ENCODE measurements around the gene INTS1. TPM values are rescaled to one million over a fixed set of nuclear protein-coding genes. Genes with fewer than 3 reads are reported as not detected.

The INTS1 gene
- total RNA-seq, 6 experiments from 2014 or later = 84.0 to 104 (median 89.5) TPM

DNA sequence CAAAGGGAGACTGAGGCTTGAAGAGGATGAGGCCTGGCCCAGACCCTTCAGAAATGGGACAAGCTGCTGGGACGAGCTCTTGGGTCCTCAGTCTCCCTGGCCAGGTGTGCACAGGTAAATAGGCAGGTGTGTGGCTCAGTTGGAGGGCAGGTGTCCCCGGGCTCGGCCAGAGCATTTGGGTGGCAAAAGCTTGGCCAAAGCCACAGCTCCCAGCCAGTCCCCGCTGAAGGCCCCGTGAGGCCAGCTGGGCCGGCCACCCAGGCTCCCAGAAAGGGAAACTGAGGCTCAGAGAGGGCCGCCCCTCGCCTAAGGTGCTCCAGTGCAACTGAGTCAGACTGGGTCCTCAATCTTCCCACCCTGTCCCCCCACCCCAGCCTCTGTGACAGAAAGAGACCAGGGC lies 82.2 kb downstream of the INTS1 start:
- Mint-ChIP-seq H3K27me3 (ENCODE audit: insufficient read depth) (peaks cover 27% of the 10 kb centered on the region), H3K9me3 (no peaks in the 10 kb centered on the region), H3K4me3 (no peak overlapping the region), H3K36me3 (ENCODE audit: low read depth) (no peaks in the 10 kb centered on the region), H3K4me1 (ENCODE audit: low read depth) (peaks cover 6% of the 10 kb centered on the region), H3K27ac (no peak overlapping the region)
- TF ChIP-seq, protein P1, sequence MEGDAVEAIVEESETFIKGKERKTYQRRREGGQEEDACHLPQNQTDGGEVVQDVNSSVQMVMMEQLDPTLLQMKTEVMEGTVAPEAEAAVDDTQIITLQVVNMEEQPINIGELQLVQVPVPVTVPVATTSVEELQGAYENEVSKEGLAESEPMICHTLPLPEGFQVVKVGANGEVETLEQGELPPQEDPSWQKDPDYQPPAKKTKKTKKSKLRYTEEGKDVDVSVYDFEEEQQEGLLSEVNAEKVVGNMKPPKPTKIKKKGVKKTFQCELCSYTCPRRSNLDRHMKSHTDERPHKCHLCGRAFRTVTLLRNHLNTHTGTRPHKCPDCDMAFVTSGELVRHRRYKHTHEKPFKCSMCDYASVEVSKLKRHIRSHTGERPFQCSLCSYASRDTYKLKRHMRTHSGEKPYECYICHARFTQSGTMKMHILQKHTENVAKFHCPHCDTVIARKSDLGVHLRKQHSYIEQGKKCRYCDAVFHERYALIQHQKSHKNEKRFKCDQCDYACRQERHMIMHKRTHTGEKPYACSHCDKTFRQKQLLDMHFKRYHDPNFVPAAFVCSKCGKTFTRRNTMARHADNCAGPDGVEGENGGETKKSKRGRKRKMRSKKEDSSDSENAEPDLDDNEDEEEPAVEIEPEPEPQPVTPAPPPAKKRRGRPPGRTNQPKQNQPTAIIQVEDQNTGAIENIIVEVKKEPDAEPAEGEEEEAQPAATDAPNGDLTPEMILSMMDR (IDR thresholded peaks at IDR 0.05) = no peak
- no peak for DNase-seq

DNA sequence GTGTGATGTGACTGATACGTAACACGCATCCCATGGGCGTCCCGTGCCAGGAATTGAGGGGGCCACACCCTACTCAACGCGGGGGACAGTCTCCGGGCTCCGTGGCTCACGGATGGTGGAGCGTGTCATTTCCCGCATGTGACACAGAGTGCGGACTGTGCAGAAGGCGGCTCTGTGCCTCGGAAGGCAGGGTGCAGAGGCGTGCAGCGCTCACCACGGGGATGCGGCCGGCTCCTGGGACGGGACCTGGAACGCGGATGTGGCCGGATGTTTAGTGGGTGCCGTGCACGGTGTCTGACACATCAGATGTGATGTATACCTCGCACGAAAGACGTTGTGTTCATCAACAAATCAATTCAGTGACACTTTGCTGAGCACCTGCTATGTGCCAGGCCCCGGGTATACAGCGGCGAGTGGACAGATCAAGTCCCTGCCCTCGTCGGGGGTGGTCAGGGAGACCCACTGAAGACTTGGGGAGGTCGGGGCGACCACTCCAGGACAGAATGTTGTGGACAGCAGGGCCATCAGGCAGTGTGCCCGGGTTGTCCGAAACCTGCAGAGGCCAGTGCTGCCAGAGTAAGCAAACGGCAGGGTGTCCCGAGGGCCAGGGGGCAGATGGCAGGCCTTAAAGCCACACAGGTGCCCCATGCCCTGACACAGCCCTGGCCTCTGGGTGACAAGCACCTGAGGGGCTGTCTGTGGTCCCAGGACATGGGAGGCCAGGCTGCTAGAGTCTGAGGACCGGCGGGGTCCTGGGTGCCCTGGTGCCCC lies 83.0 kb downstream of the INTS1 start:
- H3K4me3 Mint-ChIP-seq = no peak overlapping the region
- H3K27me3 Mint-ChIP-seq (ENCODE audit: insufficient read depth) = peaks cover 25% of the 10 kb centered on the region
- no peak for DNase-seq
- TF ChIP-seq, protein P1 (IDR thresholded peaks at IDR 0.05) = no peak
- H3K36me3 Mint-ChIP-seq (ENCODE audit: low read depth) = no peaks in the 10 kb centered on the region
- no peak overlapping the region for H3K27ac Mint-ChIP-seq
- H3K4me1 Mint-ChIP-seq (ENCODE audit: low read depth) = peaks cover 6% of the 10 kb centered on the region
- H3K9me3 Mint-ChIP-seq = no peaks in the 10 kb centered on the region

Other genes starting within 250 kb of the INTS1 start
- gene MICALL2, start 44.9 kb downstream of the INTS1 start, total RNA-seq (2021; fragmentation: NEBNext Ultra II Directional; extraction: Animal tissue kit (Norgen Biotek cat#: 25700)) = 10 to 100 TPM; 12.1 to 24.4 (median 21.0) TPM
- gene MAFK, start 26.3 kb upstream of the INTS1 start, total RNA-seq (2021; fragmentation: NEBNext Ultra II Directional; extraction: Animal tissue kit (Norgen Biotek cat#: 25700)) = 10 to 100 TPM; 29.8 to 43.7 (median 31.5) TPM
- gene TMEM184A, start 51.8 kb upstream of the INTS1 start, total RNA-seq (2021; fragmentation: NEBNext Ultra II Directional; extraction: Animal tissue kit (Norgen Biotek cat#: 25700)) = 1 to 10 TPM in 5 of 6 experiments, under 1 TPM in 1; 0.79 to 2.0 (median 1.5) TPM
- 10 to 100 TPM; 25.6 to 31.0 (median 28.2) TPM for gene PSMG3, start 65.6 kb upstream of the INTS1 start, total RNA-seq (2021; fragmentation: NEBNext Ultra II Directional; extraction: Animal tissue kit (Norgen Biotek cat#: 25700))
- gene ELFN1, start 165.9 kb upstream of the INTS1 start, total RNA-seq (2021; fragmentation: NEBNext Ultra II Directional; extraction: Animal tissue kit (Norgen Biotek cat#: 25700)) = 1 to 10 TPM; 1.5 to 4.2 (median 1.6) TPM